Stomach (tissue), 4 donors: ENCODE results near the gene RAB5A.

Source experiments
- POLR2AphosphoS5 ChIP-seq, 3 donors: sonication (generic); formaldehyde crosslinking; IDR thresholded peaks; one replicate each; pipeline ENCODE4 v1.6.1; 2016; ENCODE audit warnings: antibody characterized with exemption in 3 of 3
- TF ChIP-seq, protein P1 (sequence below), 7 experiments: fragments of 450-650 bp in 4 of 7; fragments of 200-600 bp in 3 of 7; sonication (generic) in 3 of 7; IDR thresholded peaks; one replicate each; pipeline ENCODE4 v1.5.1; 2016 to 2019; ENCODE audit warnings: antibody characterized with exemption in 7 of 7, control low read depth in 2 of 7, mild to moderate bottlenecking in 1 of 7

- no peak for TF ChIP-seq POLR2AphosphoS5 (IDR thresholded peaks at IDR 0.05)
- TF ChIP-seq, protein P1, sequence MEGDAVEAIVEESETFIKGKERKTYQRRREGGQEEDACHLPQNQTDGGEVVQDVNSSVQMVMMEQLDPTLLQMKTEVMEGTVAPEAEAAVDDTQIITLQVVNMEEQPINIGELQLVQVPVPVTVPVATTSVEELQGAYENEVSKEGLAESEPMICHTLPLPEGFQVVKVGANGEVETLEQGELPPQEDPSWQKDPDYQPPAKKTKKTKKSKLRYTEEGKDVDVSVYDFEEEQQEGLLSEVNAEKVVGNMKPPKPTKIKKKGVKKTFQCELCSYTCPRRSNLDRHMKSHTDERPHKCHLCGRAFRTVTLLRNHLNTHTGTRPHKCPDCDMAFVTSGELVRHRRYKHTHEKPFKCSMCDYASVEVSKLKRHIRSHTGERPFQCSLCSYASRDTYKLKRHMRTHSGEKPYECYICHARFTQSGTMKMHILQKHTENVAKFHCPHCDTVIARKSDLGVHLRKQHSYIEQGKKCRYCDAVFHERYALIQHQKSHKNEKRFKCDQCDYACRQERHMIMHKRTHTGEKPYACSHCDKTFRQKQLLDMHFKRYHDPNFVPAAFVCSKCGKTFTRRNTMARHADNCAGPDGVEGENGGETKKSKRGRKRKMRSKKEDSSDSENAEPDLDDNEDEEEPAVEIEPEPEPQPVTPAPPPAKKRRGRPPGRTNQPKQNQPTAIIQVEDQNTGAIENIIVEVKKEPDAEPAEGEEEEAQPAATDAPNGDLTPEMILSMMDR (IDR thresholded peaks at IDR 0.05): no peak
Observed at GRCh38 chr3:19899264-19899663, 47.6 kb upstream of the RAB5A start.
